ENCODE results near the gene RGS1.

Gene RGS1

DNA sequence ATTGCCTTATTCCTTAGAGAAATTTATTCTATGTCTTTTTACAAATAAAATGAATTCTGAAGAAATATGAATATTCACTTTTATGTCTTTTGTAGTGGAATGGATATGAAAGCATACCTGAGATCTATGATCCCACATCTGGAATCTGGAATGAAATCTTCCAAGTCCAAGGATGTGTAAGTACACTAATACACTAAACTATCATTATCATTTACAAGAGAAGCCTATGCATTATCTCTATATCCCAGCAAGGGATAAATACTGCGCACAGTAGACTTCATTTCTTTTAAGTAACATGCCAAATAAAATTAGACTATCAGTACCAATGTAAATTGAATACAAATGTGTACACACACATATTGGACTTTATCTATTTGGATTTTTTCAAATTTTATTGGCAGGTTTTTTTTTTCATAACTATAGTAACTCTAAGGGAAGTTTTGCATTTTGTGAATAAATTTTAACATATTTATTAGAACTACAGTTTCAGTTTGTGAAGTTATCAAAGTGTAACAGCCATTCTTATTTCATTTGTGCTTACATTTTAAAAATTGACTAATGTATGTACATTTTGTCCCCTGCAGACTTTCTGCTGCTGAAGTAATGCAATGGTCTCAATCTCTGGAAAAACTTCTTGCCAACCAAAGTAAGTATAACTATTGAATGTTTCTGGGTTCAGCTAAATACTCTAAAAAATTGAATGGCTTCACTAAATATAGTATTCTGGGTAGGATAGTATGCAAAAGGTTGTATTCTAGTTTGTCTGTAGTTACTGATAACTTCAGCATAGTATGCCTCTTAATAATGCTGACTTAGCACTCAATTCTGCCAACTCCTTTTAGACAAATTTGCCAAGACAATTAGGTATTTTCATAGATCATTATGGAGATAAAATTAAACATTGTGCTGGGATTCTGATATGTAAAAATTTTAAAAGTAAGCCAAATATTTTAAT is 894 bp downstream of the RGS1 start:
- TF ChIP-seq CEBPB (IDR thresholded peaks at IDR 0.05) (no peak), CREB1 (IDR thresholded peaks at IDR 0.05; ENCODE audit: low read depth) (no peak), FOXM1 (IDR thresholded peaks at IDR 0.05; ENCODE audit: borderline replicate concordance, low read depth) (no peak), NFIC (IDR thresholded peaks at IDR 0.05) (no peak), EGR1 (IDR thresholded peaks at IDR 0.05) (no peak), TAF1 (IDR thresholded peaks at IDR 0.05; ENCODE audit: low read depth) (no peak), ZBTB7A (IDR thresholded peaks at IDR 0.05; ENCODE audit: low read depth) (no peak), RAD21 (IDR thresholded peaks at IDR 0.05; ENCODE audit: low read depth) (no peak), EP300 (IDR thresholded peaks at IDR 0.05; ENCODE audit: borderline replicate concordance) (no peak), TCF12 (IDR thresholded peaks at IDR 0.05; ENCODE audit: low read depth) (no peak), YY1 (IDR thresholded peaks at IDR 0.05; ENCODE audit: low read depth) (no peak), TEAD4 (IDR thresholded peaks at IDR 0.05) (no peak)
- TF ChIP-seq, protein P1, sequence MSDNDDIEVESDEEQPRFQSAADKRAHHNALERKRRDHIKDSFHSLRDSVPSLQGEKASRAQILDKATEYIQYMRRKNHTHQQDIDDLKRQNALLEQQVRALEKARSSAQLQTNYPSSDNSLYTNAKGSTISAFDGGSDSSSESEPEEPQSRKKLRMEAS (IDR thresholded peaks at IDR 0.05), result no peak
- TF ChIP-seq, protein P2, sequence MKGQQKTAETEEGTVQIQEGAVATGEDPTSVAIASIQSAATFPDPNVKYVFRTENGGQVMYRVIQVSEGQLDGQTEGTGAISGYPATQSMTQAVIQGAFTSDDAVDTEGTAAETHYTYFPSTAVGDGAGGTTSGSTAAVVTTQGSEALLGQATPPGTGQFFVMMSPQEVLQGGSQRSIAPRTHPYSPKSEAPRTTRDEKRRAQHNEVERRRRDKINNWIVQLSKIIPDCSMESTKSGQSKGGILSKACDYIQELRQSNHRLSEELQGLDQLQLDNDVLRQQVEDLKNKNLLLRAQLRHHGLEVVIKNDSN (IDR thresholded peaks at IDR 0.05), result no peak
- TF ChIP-seq, protein P3, sequence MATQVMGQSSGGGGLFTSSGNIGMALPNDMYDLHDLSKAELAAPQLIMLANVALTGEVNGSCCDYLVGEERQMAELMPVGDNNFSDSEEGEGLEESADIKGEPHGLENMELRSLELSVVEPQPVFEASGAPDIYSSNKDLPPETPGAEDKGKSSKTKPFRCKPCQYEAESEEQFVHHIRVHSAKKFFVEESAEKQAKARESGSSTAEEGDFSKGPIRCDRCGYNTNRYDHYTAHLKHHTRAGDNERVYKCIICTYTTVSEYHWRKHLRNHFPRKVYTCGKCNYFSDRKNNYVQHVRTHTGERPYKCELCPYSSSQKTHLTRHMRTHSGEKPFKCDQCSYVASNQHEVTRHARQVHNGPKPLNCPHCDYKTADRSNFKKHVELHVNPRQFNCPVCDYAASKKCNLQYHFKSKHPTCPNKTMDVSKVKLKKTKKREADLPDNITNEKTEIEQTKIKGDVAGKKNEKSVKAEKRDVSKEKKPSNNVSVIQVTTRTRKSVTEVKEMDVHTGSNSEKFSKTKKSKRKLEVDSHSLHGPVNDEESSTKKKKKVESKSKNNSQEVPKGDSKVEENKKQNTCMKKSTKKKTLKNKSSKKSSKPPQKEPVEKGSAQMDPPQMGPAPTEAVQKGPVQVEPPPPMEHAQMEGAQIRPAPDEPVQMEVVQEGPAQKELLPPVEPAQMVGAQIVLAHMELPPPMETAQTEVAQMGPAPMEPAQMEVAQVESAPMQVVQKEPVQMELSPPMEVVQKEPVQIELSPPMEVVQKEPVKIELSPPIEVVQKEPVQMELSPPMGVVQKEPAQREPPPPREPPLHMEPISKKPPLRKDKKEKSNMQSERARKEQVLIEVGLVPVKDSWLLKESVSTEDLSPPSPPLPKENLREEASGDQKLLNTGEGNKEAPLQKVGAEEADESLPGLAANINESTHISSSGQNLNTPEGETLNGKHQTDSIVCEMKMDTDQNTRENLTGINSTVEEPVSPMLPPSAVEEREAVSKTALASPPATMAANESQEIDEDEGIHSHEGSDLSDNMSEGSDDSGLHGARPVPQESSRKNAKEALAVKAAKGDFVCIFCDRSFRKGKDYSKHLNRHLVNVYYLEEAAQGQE (IDR thresholded peaks at IDR 0.05; ENCODE audit: low read depth), result no peak

GRCh38 chr1:192577145-192578140 is 1.9 kb downstream of the RGS1 start:
- no peak for TF ChIP-seq TAF1 (IDR thresholded peaks at IDR 0.05; ENCODE audit: low read depth)
- TF ChIP-seq TEAD4 (IDR thresholded peaks at IDR 0.05), result no peak
- no peak for TF ChIP-seq FOXM1 (IDR thresholded peaks at IDR 0.05; ENCODE audit: borderline replicate concordance, low read depth)
- TF ChIP-seq, protein P2 (IDR thresholded peaks at IDR 0.05), result no peak
- no peak for TF ChIP-seq CREB1 (IDR thresholded peaks at IDR 0.05; ENCODE audit: low read depth)
- no peak for TF ChIP-seq YY1 (IDR thresholded peaks at IDR 0.05; ENCODE audit: low read depth)
- TF ChIP-seq, protein P1 (IDR thresholded peaks at IDR 0.05), result no peak
- no peak for TF ChIP-seq RAD21 (IDR thresholded peaks at IDR 0.05; ENCODE audit: low read depth)
- TF ChIP-seq TCF12 (IDR thresholded peaks at IDR 0.05; ENCODE audit: low read depth), result no peak
- TF ChIP-seq, protein P3 (IDR thresholded peaks at IDR 0.05; ENCODE audit: low read depth), result no peak
- no peak for TF ChIP-seq EP300 (IDR thresholded peaks at IDR 0.05; ENCODE audit: borderline replicate concordance)
- no peak for TF ChIP-seq CEBPB (IDR thresholded peaks at IDR 0.05)
- TF ChIP-seq NFIC (IDR thresholded peaks at IDR 0.05), result no peak
- no peak for TF ChIP-seq EGR1 (IDR thresholded peaks at IDR 0.05)
- TF ChIP-seq ZBTB7A (IDR thresholded peaks at IDR 0.05; ENCODE audit: low read depth), result no peak

DNA sequence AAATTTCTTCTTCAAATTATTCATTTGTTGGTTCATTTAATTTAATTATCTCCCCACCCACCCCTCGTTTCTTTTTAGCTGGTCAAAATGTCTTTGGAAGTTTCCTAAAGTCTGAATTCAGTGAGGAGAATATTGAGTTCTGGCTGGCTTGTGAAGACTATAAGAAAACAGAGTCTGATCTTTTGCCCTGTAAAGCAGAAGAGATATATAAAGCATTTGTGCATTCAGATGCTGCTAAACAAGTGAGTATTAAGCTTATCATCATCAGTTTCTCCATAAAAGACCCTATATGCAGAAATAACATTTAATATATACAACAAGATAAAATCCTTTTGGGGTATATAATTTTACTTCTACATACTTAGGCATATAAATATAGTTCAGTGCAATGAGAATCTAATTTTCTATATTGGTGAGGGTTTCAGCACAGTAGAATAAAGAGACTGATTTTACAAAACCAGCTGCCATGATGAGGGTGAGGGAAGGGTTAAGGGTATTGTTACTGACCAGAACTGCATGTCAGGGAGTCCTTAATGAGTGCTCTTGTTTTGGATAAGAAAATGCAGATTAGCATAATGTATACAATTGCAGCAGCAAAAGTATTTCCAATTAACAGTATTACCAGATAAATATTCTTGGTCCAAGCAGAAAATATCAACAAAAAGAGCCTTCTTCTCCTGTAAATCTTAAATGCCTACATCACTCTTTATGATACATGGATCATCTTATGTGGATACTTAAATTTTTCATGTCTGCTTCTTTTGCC is 2.8 kb downstream of the RGS1 start:
- TF ChIP-seq NFIC (IDR thresholded peaks at IDR 0.05) (no peak), TCF12 (IDR thresholded peaks at IDR 0.05; ENCODE audit: low read depth) (no peak), RAD21 (IDR thresholded peaks at IDR 0.05; ENCODE audit: low read depth) (no peak), FOXM1 (IDR thresholded peaks at IDR 0.05; ENCODE audit: borderline replicate concordance, low read depth) (no peak), ZBTB7A (IDR thresholded peaks at IDR 0.05; ENCODE audit: low read depth) (no peak), YY1 (IDR thresholded peaks at IDR 0.05; ENCODE audit: low read depth) (no peak), TEAD4 (IDR thresholded peaks at IDR 0.05) (no peak), CREB1 (IDR thresholded peaks at IDR 0.05; ENCODE audit: low read depth) (no peak), CEBPB (IDR thresholded peaks at IDR 0.05) (no peak), EGR1 (IDR thresholded peaks at IDR 0.05) (no peak), EP300 (IDR thresholded peaks at IDR 0.05; ENCODE audit: borderline replicate concordance) (no peak), TAF1 (IDR thresholded peaks at IDR 0.05; ENCODE audit: low read depth) (no peak)
- TF ChIP-seq, protein P1 (IDR thresholded peaks at IDR 0.05), result no peak
- TF ChIP-seq, protein P3 (IDR thresholded peaks at IDR 0.05; ENCODE audit: low read depth), result no peak
- TF ChIP-seq, protein P2 (IDR thresholded peaks at IDR 0.05), result no peak
